Measurements from ENCODE around the gene SMIM15. TPM values are rescaled to one million over a fixed set of nuclear protein-coding genes. Genes with fewer than 3 reads are reported as not detected.

Gene SMIM15
- total and polyA plus RNA-seq, 2 of the 13 experiments (the other 11 are each of a cell fraction or from before 2014, with no cell fraction given): 12.7 to 58.2 TPM

DNA sequence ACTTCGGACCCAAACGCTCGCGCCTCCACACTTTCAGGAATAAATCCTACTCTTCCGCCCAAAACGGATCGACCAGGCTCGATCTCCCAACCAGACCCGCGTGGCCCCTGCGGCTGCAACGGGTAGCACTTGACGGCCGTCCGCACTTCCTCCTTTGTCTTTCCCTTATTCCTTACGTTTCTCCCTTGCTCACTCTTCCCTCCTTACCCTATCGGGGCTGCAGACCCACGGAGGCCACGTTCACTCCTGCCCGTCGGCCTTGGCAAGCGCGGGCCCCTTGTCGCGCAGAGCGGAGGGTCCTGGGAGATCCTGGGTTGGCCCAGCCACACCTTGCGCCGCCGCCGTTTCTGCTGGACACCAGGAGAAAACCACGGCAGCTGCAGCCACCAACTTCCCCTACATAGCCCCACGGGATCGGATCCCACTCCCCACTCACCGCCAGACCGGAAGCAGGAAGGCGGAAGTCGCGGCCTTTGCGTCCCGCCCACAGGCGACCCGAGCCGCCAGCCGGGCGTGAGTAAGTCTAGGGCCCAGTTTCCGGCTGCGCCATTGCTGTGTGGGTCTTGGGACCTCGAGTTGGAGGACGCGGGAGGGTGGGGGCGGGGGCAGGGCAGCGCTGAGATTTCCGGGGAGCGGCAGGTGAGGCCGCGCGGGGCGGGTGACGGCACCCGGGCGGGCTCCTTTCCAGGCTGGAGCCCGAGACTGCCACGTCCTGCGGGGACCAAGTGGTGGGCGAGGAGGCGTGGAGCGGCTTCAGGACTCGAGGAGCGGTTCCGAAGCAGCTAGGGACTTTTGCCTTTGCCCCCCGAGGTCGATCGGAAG is at the start of gene SMIM15 (continued):
- TF ChIP-seq ZNF672 (CRISPR knock-in tag; IDR thresholded peaks at IDR 0.05): peak; percentile 34; the same call in 1 of the 2 replicates
- TF ChIP-seq ZBTB7A (CRISPR knock-in tag; IDR thresholded peaks at IDR 0.05): peak; percentile 95
- TF ChIP-seq ATF7 (IDR thresholded peaks at IDR 0.05): no peak
- TF ChIP-seq ATF7 (CRISPR knock-in tag; IDR thresholded peaks at IDR 0.05): 0 out of 2 replicates have a peak, but pooled peaks have one; percentile 40
- TF ChIP-seq, protein P1, sequence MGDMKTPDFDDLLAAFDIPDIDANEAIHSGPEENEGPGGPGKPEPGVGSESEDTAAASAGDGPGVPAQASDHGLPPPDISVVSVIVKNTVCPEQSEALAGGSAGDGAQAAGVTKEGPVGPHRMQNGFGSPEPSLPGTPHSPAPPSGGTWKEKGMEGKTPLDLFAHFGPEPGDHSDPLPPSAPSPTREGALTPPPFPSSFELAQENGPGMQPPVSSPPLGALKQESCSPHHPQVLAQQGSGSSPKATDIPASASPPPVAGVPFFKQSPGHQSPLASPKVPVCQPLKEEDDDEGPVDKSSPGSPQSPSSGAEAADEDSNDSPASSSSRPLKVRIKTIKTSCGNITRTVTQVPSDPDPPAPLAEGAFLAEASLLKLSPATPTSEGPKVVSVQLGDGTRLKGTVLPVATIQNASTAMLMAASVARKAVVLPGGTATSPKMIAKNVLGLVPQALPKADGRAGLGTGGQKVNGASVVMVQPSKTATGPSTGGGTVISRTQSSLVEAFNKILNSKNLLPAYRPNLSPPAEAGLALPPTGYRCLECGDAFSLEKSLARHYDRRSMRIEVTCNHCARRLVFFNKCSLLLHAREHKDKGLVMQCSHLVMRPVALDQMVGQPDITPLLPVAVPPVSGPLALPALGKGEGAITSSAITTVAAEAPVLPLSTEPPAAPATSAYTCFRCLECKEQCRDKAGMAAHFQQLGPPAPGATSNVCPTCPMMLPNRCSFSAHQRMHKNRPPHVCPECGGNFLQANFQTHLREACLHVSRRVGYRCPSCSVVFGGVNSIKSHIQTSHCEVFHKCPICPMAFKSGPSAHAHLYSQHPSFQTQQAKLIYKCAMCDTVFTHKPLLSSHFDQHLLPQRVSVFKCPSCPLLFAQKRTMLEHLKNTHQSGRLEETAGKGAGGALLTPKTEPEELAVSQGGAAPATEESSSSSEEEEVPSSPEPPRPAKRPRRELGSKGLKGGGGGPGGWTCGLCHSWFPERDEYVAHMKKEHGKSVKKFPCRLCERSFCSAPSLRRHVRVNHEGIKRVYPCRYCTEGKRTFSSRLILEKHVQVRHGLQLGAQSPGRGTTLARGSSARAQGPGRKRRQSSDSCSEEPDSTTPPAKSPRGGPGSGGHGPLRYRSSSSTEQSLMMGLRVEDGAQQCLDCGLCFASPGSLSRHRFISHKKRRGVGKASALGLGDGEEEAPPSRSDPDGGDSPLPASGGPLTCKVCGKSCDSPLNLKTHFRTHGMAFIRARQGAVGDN (CRISPR knock-in tag; IDR thresholded peaks at IDR 0.05): peak; percentile 96
- no peak for TF ChIP-seq PHB2 (IDR thresholded peaks at IDR 0.05; ENCODE audit: partially characterized antibody)
- TF ChIP-seq WIZ (CRISPR knock-in tag; IDR thresholded peaks at IDR 0.05): no peak; the same call in none of the 2 replicates
- no peak for TF ChIP-seq U2AF2 (IDR thresholded peaks at IDR 0.05; ENCODE audit: low read depth, low read length)
- no peak for TF ChIP-seq FOXA1 (IDR thresholded peaks at IDR 0.05)
- no peak for TF ChIP-seq FOXA1 (CRISPR knock-in tag; IDR thresholded peaks at IDR 0.05)
- TF ChIP-seq ZNF350 (CRISPR knock-in tag; IDR thresholded peaks at IDR 0.05; ENCODE audit: borderline replicate concordance, low read depth): peak; percentile 83
- TF ChIP-seq MEIS2 (CRISPR knock-in tag; IDR thresholded peaks at IDR 0.05): no peak
- TF ChIP-seq MLXIP (CRISPR knock-in tag; IDR thresholded peaks at IDR 0.05; ENCODE audit: borderline replicate concordance): no peak
- peak; percentile 26; the same call in 1 of the 2 replicates for TF ChIP-seq ZNF331 (CRISPR knock-in tag; IDR thresholded peaks at IDR 0.05)
- no peak for TF ChIP-seq RAD51 (IDR thresholded peaks at IDR 0.05; ENCODE audit: borderline replicate concordance)
- no peak for TF ChIP-seq HNRNPH1 (optimal IDR thresholded peaks at IDR 0.05; ENCODE audit: low read depth, low read length)
- TF ChIP-seq TEAD2 (CRISPR knock-in tag; IDR thresholded peaks at IDR 0.05): no peak
- TF ChIP-seq POLR2A (IDR thresholded peaks at IDR 0.05; ENCODE audit: insufficient read depth in 1 of 2, low read depth in 2 of 2, low read length in 2 of 2): peak; percentile 68 to 91; a peak in 3 of 4 replicates
- no peak for TF ChIP-seq ZNF772 (CRISPR knock-in tag; IDR thresholded peaks at IDR 0.05)
- TF ChIP-seq ZNF597 (CRISPR knock-in tag; IDR thresholded peaks at IDR 0.05): no peak
- TF ChIP-seq ZNF101 (CRISPR knock-in tag; IDR thresholded peaks at IDR 0.05; ENCODE audit: borderline replicate concordance, low read depth): no peak
- TF ChIP-seq ADNP (CRISPR knock-in tag; IDR thresholded peaks at IDR 0.05): no peak
- peak; percentile 89; the same call in 1 of the 2 replicates for TF ChIP-seq ZNF33A (CRISPR knock-in tag; IDR thresholded peaks at IDR 0.05; ENCODE audit: borderline replicate concordance)
